Measurements from ENCODE around the gene PLEKHD1.

PLEKHD1 gene

GRCh38 chr14:69527635-69528034, 43.1 kb downstream of the PLEKHD1 start:
- H3K4me3 ChIP-seq (ENCODE audit: control insufficient read depth in 1 of 7, extremely low read depth in 1 of 7, insufficient read depth in 4 of 7, low read depth in 2 of 7, low read length in 6 of 7) = no peak overlapping the region
- no peak for DNase-seq
- CTCF ChIA-PET = interaction anchor here (1.2 to 1.3 kb wide), 2 partner anchors 10 to 15 kb away, joined by 3 read pairs; no protein-coding TSS in a partner anchor
- POLR2A ChIA-PET = no interaction called here
- H3K9me3 ChIP-seq (ENCODE audit: control extremely low read depth in 1 of 5, control insufficient read depth in 4 of 5, insufficient read depth in 2 of 5, low read depth in 1 of 5, low read length in 4 of 5) = no peaks in the 10 kb centered on the region
- WGBS (ENCODE audit: insufficient coverage) = 97% methylated on average over 11 of the region's 14 CpGs
- no peaks in the 10 kb centered on the region for H3K4me1 ChIP-seq (ENCODE audit: control extremely low read depth in 1 of 4, control insufficient read depth in 4 of 4, insufficient read depth in 4 of 4, low read length in 3 of 4)
- H3K36me3 ChIP-seq (ENCODE audit: control insufficient read depth in 4 of 4, insufficient read depth in 4 of 4, low read length in 3 of 4) = no peaks in the 10 kb centered on the region
- no peak overlapping the region for H3K27ac ChIP-seq (ENCODE audit: insufficient read depth in 1 of 2, low read depth in 1 of 2, low read length in 2 of 2, poor library complexity in 1 of 2, severe bottlenecking in 2 of 2)
- H3K27me3 ChIP-seq (replicated peaks in 2 of 5; ENCODE audit: control insufficient read depth in 4 of 5, insufficient read depth in 5 of 5, low read length in 4 of 5) = peaks cover 0 to 14% (median 7%) of the 10 kb centered on the region in 5 experiments

- POLR2A ChIA-PET = no interaction called here
- Histone ChIP-seq H3K4me3 (ENCODE audit: control insufficient read depth in 1 of 7, extremely low read depth in 1 of 7, insufficient read depth in 4 of 7, low read depth in 2 of 7, low read length in 6 of 7) (no peak overlapping the region), H3K27ac (ENCODE audit: insufficient read depth in 1 of 2, low read depth in 1 of 2, low read length in 2 of 2, poor library complexity in 1 of 2, severe bottlenecking in 2 of 2) (no peak overlapping the region), H3K4me1 (ENCODE audit: control extremely low read depth in 1 of 4, control insufficient read depth in 4 of 4, insufficient read depth in 4 of 4, low read length in 3 of 4) (no peaks in the 10 kb centered on the region), H3K36me3 (ENCODE audit: control insufficient read depth in 4 of 4, insufficient read depth in 4 of 4, low read length in 3 of 4) (no peaks in the 10 kb centered on the region), H3K9me3 (ENCODE audit: control extremely low read depth in 1 of 5, control insufficient read depth in 4 of 5, insufficient read depth in 2 of 5, low read depth in 1 of 5, low read length in 4 of 5) (no peaks in the 10 kb centered on the region), H3K27me3 (replicated peaks in 2 of 5; ENCODE audit: control insufficient read depth in 4 of 5, insufficient read depth in 5 of 5, low read length in 4 of 5) (peaks cover 0 to 14% (median 8%) of the 10 kb centered on the region in 5 experiments)
- CTCF ChIA-PET = interaction anchor here (1.3 kb wide), 1 partner anchor 9 kb away, joined by 3 read pairs; no protein-coding TSS in a partner anchor
- 86% methylated on average over 8 of the region's 9 CpGs for WGBS (ENCODE audit: insufficient coverage)
- no peak for DNase-seq
Measured at GRCh38 chr14:69528143-69528542, 43.6 kb downstream of the PLEKHD1 start.

GRCh38 chr14:69528930-69529329, 44.4 kb downstream of the PLEKHD1 start:
- H3K4me3 ChIP-seq (ENCODE audit: control insufficient read depth in 1 of 7, extremely low read depth in 1 of 7, insufficient read depth in 4 of 7, low read depth in 2 of 7, low read length in 6 of 7) = no peak overlapping the region
- H3K36me3 ChIP-seq (ENCODE audit: control insufficient read depth in 4 of 4, insufficient read depth in 4 of 4, low read length in 3 of 4) = no peaks in the 10 kb centered on the region
- no peaks in the 10 kb centered on the region for H3K9me3 ChIP-seq (ENCODE audit: control extremely low read depth in 1 of 5, control insufficient read depth in 4 of 5, insufficient read depth in 2 of 5, low read depth in 1 of 5, low read length in 4 of 5)
- 93% methylated on average over 3 of the region's 5 CpGs for WGBS (ENCODE audit: insufficient coverage)
- ChIA-PET CTCF (interaction anchor here (0.9 to 1.9 kb wide), 4 partner anchors 8 to 36 kb away, joined by 3 to 6 read pairs (median 4); no protein-coding TSS in a partner anchor), POLR2A (no interaction called here)
- no peaks in the 10 kb centered on the region for H3K4me1 ChIP-seq (ENCODE audit: control extremely low read depth in 1 of 4, control insufficient read depth in 4 of 4, insufficient read depth in 4 of 4, low read length in 3 of 4)
- H3K27me3 ChIP-seq (replicated peaks in 2 of 5; ENCODE audit: control insufficient read depth in 4 of 5, insufficient read depth in 5 of 5, low read length in 4 of 5) = peaks cover 0 to 13% (median 8%) of the 10 kb centered on the region in 5 experiments
- no peak overlapping the region for H3K27ac ChIP-seq (ENCODE audit: insufficient read depth in 1 of 2, low read depth in 1 of 2, low read length in 2 of 2, poor library complexity in 1 of 2, severe bottlenecking in 2 of 2)
- no peak for DNase-seq

GRCh38 chr14:69529563-69529962, 45.0 kb downstream of the PLEKHD1 start:
- DNase-seq = no peak
- Histone ChIP-seq H3K27ac (ENCODE audit: insufficient read depth in 1 of 2, low read depth in 1 of 2, low read length in 2 of 2, poor library complexity in 1 of 2, severe bottlenecking in 2 of 2) (no peak overlapping the region), H3K27me3 (replicated peaks in 2 of 5; ENCODE audit: control insufficient read depth in 4 of 5, insufficient read depth in 5 of 5, low read length in 4 of 5) (peaks cover 0 to 13% (median 8%) of the 10 kb centered on the region in 5 experiments), H3K9me3 (ENCODE audit: control extremely low read depth in 1 of 5, control insufficient read depth in 4 of 5, insufficient read depth in 2 of 5, low read depth in 1 of 5, low read length in 4 of 5) (no peaks in the 10 kb centered on the region), H3K4me3 (ENCODE audit: control insufficient read depth in 1 of 7, extremely low read depth in 1 of 7, insufficient read depth in 4 of 7, low read depth in 2 of 7, low read length in 6 of 7) (no peak overlapping the region), H3K36me3 (ENCODE audit: control insufficient read depth in 4 of 4, insufficient read depth in 4 of 4, low read length in 3 of 4) (no peaks in the 10 kb centered on the region), H3K4me1 (ENCODE audit: control extremely low read depth in 1 of 4, control insufficient read depth in 4 of 4, insufficient read depth in 4 of 4, low read length in 3 of 4) (no peaks in the 10 kb centered on the region)
- POLR2A ChIA-PET = no interaction called here
- 100% methylated on average over 3 of the region's 3 CpGs for WGBS (ENCODE audit: insufficient coverage)
- CTCF ChIA-PET = interaction anchor here (0.9 to 1.9 kb wide), 3 partner anchors 15 to 37 kb away, joined by 3 to 6 read pairs (median 5); no protein-coding TSS in a partner anchor

- WGBS (ENCODE audit: insufficient coverage) = no CpG with 5 or more reads among the region's 4 CpGs
- H3K9me3 ChIP-seq (ENCODE audit: control extremely low read depth in 1 of 5, control insufficient read depth in 4 of 5, insufficient read depth in 2 of 5, low read depth in 1 of 5, low read length in 4 of 5) = no peaks in the 10 kb centered on the region
- POLR2A ChIA-PET = no interaction called here
- no peak overlapping the region for H3K27ac ChIP-seq (ENCODE audit: insufficient read depth in 1 of 2, low read depth in 1 of 2, low read length in 2 of 2, poor library complexity in 1 of 2, severe bottlenecking in 2 of 2)
- H3K36me3 ChIP-seq (ENCODE audit: control insufficient read depth in 4 of 4, insufficient read depth in 4 of 4, low read length in 3 of 4) = no peaks in the 10 kb centered on the region
- H3K27me3 ChIP-seq (replicated peaks in 2 of 5; ENCODE audit: control insufficient read depth in 4 of 5, insufficient read depth in 5 of 5, low read length in 4 of 5) = peaks cover 0 to 13% (median 8%) of the 10 kb centered on the region in 5 experiments
- DNase-seq = no peak
- CTCF ChIA-PET = interaction anchor here (1.9 kb wide), 1 partner anchor 38 kb away, joined by 5 read pairs; no protein-coding TSS in a partner anchor
- H3K4me3 ChIP-seq (ENCODE audit: control insufficient read depth in 1 of 7, extremely low read depth in 1 of 7, insufficient read depth in 4 of 7, low read depth in 2 of 7, low read length in 6 of 7) = no peak overlapping the region
- no peaks in the 10 kb centered on the region for H3K4me1 ChIP-seq (ENCODE audit: control extremely low read depth in 1 of 4, control insufficient read depth in 4 of 4, insufficient read depth in 4 of 4, low read length in 3 of 4)
Measured at GRCh38 chr14:69530095-69530494, 45.6 kb downstream of the PLEKHD1 start.

GRCh38 chr14:69531135-69531534, 46.6 kb downstream of the PLEKHD1 start:
- ChIA-PET CTCF (no interaction called here), POLR2A (no interaction called here)
- DNase-seq = no peak
- Histone ChIP-seq H3K9me3 (ENCODE audit: control extremely low read depth in 1 of 5, control insufficient read depth in 4 of 5, insufficient read depth in 2 of 5, low read depth in 1 of 5, low read length in 4 of 5) (no peaks in the 10 kb centered on the region), H3K36me3 (ENCODE audit: control insufficient read depth in 4 of 4, insufficient read depth in 4 of 4, low read length in 3 of 4) (no peaks in the 10 kb centered on the region), H3K27ac (ENCODE audit: insufficient read depth in 1 of 2, low read depth in 1 of 2, low read length in 2 of 2, poor library complexity in 1 of 2, severe bottlenecking in 2 of 2) (no peak overlapping the region), H3K4me3 (ENCODE audit: control insufficient read depth in 1 of 7, extremely low read depth in 1 of 7, insufficient read depth in 4 of 7, low read depth in 2 of 7, low read length in 6 of 7) (no peak overlapping the region), H3K4me1 (ENCODE audit: control extremely low read depth in 1 of 4, control insufficient read depth in 4 of 4, insufficient read depth in 4 of 4, low read length in 3 of 4) (no peaks in the 10 kb centered on the region), H3K27me3 (replicated peaks in 2 of 5; ENCODE audit: control insufficient read depth in 4 of 5, insufficient read depth in 5 of 5, low read length in 4 of 5) (peaks cover 0 to 13% (median 8%) of the 10 kb centered on the region in 5 experiments)
- 71% methylated on average over 1 of the region's 3 CpGs for WGBS (ENCODE audit: insufficient coverage)

- no peaks in the 10 kb centered on the region for H3K36me3 ChIP-seq (ENCODE audit: control insufficient read depth in 4 of 4, insufficient read depth in 4 of 4, low read length in 3 of 4)
- H3K27me3 ChIP-seq (replicated peaks in 2 of 5; ENCODE audit: control insufficient read depth in 4 of 5, insufficient read depth in 5 of 5, low read length in 4 of 5) = peaks cover 0 to 15% (median 8%) of the 10 kb centered on the region in 5 experiments
- H3K9me3 ChIP-seq (ENCODE audit: control extremely low read depth in 1 of 5, control insufficient read depth in 4 of 5, insufficient read depth in 2 of 5, low read depth in 1 of 5, low read length in 4 of 5) = no peaks in the 10 kb centered on the region
- no peaks in the 10 kb centered on the region for H3K4me1 ChIP-seq (ENCODE audit: control extremely low read depth in 1 of 4, control insufficient read depth in 4 of 4, insufficient read depth in 4 of 4, low read length in 3 of 4)
- H3K4me3 ChIP-seq (ENCODE audit: control insufficient read depth in 1 of 7, extremely low read depth in 1 of 7, insufficient read depth in 4 of 7, low read depth in 2 of 7, low read length in 6 of 7) = no peak overlapping the region
- no peak overlapping the region for H3K27ac ChIP-seq (ENCODE audit: insufficient read depth in 1 of 2, low read depth in 1 of 2, low read length in 2 of 2, poor library complexity in 1 of 2, severe bottlenecking in 2 of 2)
- DNase-seq = peak in 2 of 3 donors; percentile 32 to 60
- CTCF ChIA-PET = interaction anchor here (0.8 kb wide), 1 partner anchor 33 kb away, joined by 3 read pairs; no protein-coding TSS in a partner anchor
- WGBS (ENCODE audit: insufficient coverage) = 70% methylated on average over 2 of the region's 3 CpGs
- POLR2A ChIA-PET = no interaction called here
Measured at GRCh38 chr14:69532561-69533340, 48.2 kb downstream of the PLEKHD1 start.
